Neuronal stem cell (in vitro differentiated cells): ENCODE data around the gene SSR1.

Experiments
- DNase-seq: peaks from one replicate; pipeline ENCODE4 v3.0.0-alpha.2; 2013; ENCODE audit warnings: low spot score
- H2AFZ ChIP-seq: one replicate; pipeline ENCODE4 v1.6.1; 2013; ENCODE audit warnings: mild to moderate bottlenecking, low read length, inconsistent platforms
- H2AK5ac ChIP-seq: 2 replicates; pipeline ENCODE4 v1.6.1; 2013; ENCODE audit warnings: low read depth, mild to moderate bottlenecking, inconsistent platforms, low read length, moderate library complexity, mixed read lengths
- H2BK120ac ChIP-seq: 2 replicates; pipeline ENCODE4 v1.6.1; 2013; ENCODE audit warnings: low read depth, mild to moderate bottlenecking, inconsistent platforms, low read length, moderate library complexity, mixed read lengths
- H2BK12ac ChIP-seq: one replicate; pipeline ENCODE4 v1.6.1; 2013; ENCODE audit warnings: low read length, inconsistent platforms
- H2BK15ac ChIP-seq: 2 replicates; pipeline ENCODE4 v1.6.1; 2013; ENCODE audit warnings: mild to moderate bottlenecking, low read length, inconsistent platforms, mixed read lengths
- H2BK5ac ChIP-seq: one replicate; pipeline ENCODE4 v1.6.1; 2013; ENCODE audit warnings: inconsistent platforms, mild to moderate bottlenecking, low read length, moderate library complexity
- H3K14ac ChIP-seq: one replicate; pipeline ENCODE4 v1.6.1; 2013; ENCODE audit warnings: low read length, inconsistent platforms
- H3K18ac ChIP-seq: 2 replicates; pipeline ENCODE4 v1.6.1; 2013; ENCODE audit warnings: low read length, inconsistent platforms
- H3K23ac ChIP-seq: 2 replicates; pipeline ENCODE4 v1.6.1; 2013; ENCODE audit warnings: low read depth, mild to moderate bottlenecking, mixed read lengths, low read length, inconsistent platforms; ENCODE audit not compliant: poor library complexity
- H3K27ac ChIP-seq: replicated peaks from 3 replicates; pipeline ENCODE4 v1.5.1; 2013; ENCODE audit warnings: low read length, inconsistent platforms
- H3K27me3 ChIP-seq, 3 experiments: 2 replicates each; pipeline ENCODE4 v1.6.1; 2013; ENCODE audit warnings: low read length in 3 of 3, mild to moderate bottlenecking in 2 of 3, inconsistent platforms in 1 of 3, low read depth in 1 of 3, mixed read lengths in 1 of 3, moderate library complexity in 1 of 3; ENCODE audit not compliant: control insufficient read depth in 3 of 3, insufficient read depth in 3 of 3
- H3K36me3 ChIP-seq, 2 donors: replicated peaks in 1 of 2; 2 replicates each; pipeline ENCODE4 v1.6.1; 2013; ENCODE audit warnings: low read length in 2 of 2; ENCODE audit not compliant: control insufficient read depth in 2 of 2, insufficient read depth in 2 of 2
- H3K4ac ChIP-seq: 2 replicates; pipeline ENCODE4 v1.6.1; 2013; ENCODE audit warnings: inconsistent platforms, mild to moderate bottlenecking, low read length, moderate library complexity
- H3K4me1 ChIP-seq, 2 donors: 1 replicate in 1 of 2; 2 replicates in 1 of 2; pipeline ENCODE4 v1.6.1; 2013; ENCODE audit warnings: low read length in 2 of 2, low read depth in 1 of 2; ENCODE audit not compliant: control insufficient read depth in 2 of 2, insufficient read depth in 1 of 2
- H3K4me2 ChIP-seq: one replicate; pipeline ENCODE4 v1.6.1; 2013; ENCODE audit warnings: mild to moderate bottlenecking, low read length, inconsistent platforms; ENCODE audit not compliant: insufficient read depth, poor library complexity, severe bottlenecking
- H3K4me3 ChIP-seq, 2 donors: 2 replicates each; pipeline ENCODE4 v1.5.1; 2013; ENCODE audit warnings: low read length in 2 of 2, mild to moderate bottlenecking in 2 of 2, inconsistent platforms in 1 of 2, moderate library complexity in 1 of 2
- H3K79me1 ChIP-seq: one replicate; pipeline ENCODE4 v1.6.1; 2013; ENCODE audit warnings: low read depth, mild to moderate bottlenecking, inconsistent platforms, low read length, moderate library complexity
- H3K9ac ChIP-seq: one replicate; pipeline ENCODE4 v1.6.1; 2013; ENCODE audit warnings: mild to moderate bottlenecking, low read depth, low read length, inconsistent platforms; ENCODE audit not compliant: poor library complexity
- H3K9me3 ChIP-seq, 2 donors: replicated peaks in 1 of 2; 2 replicates each; pipeline versions ENCODE3 to v1.6.1; 2013; ENCODE audit warnings: low read length in 2 of 2, mild to moderate bottlenecking in 2 of 2, inconsistent platforms in 1 of 2, low read depth in 1 of 2, mixed read lengths in 1 of 2, moderate library complexity in 1 of 2; ENCODE audit not compliant: control insufficient read depth in 2 of 2, insufficient read depth in 1 of 2
- H4K8ac ChIP-seq: one replicate; pipeline ENCODE4 v1.6.1; 2013; ENCODE audit warnings: low read depth, mild to moderate bottlenecking, inconsistent platforms, low read length, moderate library complexity
- H4K91ac ChIP-seq: one replicate; pipeline ENCODE4 v1.6.1; 2013; ENCODE audit warnings: low read length, low read depth, mild to moderate bottlenecking, inconsistent platforms; ENCODE audit not compliant: poor library complexity
- WGBS, 2 donors: extraction: QIAGEN DNeasy Blood & Tissue Kit; methylation state at CpG; one replicate each; pipeline ENCODE4 v1.1.7; 2013; ENCODE audit warnings: missing lambda C conversion rate in 2 of 2, mixed read lengths in 1 of 2; ENCODE audit not compliant: insufficient read length in 2 of 2, insufficient replicate concordance in 1 of 2; ENCODE audit errors: extremely low coverage in 2 of 2; 5-methylcytosine and 5-hydroxymethylcytosine counted together

Gene SSR1

DNA sequence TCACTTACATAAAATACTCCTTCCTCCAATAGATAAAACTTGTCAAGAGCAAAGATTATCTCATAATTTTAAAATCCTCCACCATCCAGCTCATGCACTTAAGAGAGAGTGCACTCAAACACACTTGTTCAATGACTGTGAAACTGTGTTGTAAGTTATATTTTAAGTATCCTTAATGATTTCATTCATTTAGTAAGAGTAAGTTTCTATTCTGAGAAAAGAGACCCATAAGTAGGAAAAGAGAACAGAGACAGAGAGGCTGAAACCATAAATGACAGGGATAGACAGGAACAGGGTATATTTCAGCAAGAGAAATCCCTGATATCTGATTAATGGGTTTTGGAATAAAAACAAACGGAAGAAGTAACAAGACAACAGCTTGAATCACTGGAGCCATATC is 8.2 kb downstream of the SSR1 start:
- Histone ChIP-seq H2AK5ac (no peak overlapping the region), H3K4ac (no peak overlapping the region), H3K23ac (no peak overlapping the region), H2BK15ac (no peak overlapping the region), H2BK120ac (no peak overlapping the region), H3K9me3 (no peaks in the 10 kb centered on the region), H3K18ac (no peak overlapping the region), H2BK12ac (no peak overlapping the region), H3K4me3 (no peak overlapping the region), H3K4me2 (no peak overlapping the region), H4K8ac (no peak overlapping the region), H3K14ac (no peak overlapping the region), H3K27ac (no peak overlapping the region), H3K27me3 (no peaks in the 10 kb centered on the region), H4K91ac (no peak overlapping the region), H3K36me3 (peaks cover 24 to 97% of the 10 kb centered on the region in 2 donors), H3K4me1 (no peaks in the 10 kb centered on the region), H3K9ac (no peak overlapping the region), H2AFZ (no peak overlapping the region), H2BK5ac (no peak overlapping the region), H3K79me1 (peaks cover 2% of the 10 kb centered on the region)
- no CpG with 5 or more reads among the region's 1 CpG for WGBS, 2 donors
- no peak for DNase-seq

DNA sequence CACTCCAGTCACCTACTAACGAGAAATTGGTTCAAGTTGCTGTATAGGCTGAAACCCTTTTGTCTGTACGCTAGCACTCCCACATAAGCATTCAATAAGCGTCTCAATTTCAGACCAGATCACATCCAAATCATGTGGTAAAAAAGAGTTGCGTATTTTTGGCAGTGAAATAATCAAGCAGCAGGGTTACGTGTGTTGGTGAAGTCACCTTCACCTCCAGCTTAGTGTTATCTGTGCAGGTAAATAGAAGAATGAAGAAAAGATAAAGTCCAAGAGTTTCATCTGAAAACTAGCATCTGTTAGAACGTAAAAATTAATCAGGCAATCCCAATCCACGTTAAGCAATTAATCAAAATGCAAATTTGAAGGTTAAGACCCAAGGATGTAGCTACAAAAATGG is 11.3 kb downstream of the SSR1 start:
- H3K9me3 ChIP-seq = no peaks in the 10 kb centered on the region
- H3K23ac ChIP-seq = no peak overlapping the region
- no peak overlapping the region for H4K8ac ChIP-seq
- peaks cover 20 to 97% of the 10 kb centered on the region in 2 donors for H3K36me3 ChIP-seq
- no peak overlapping the region for H2BK15ac ChIP-seq
- no peak overlapping the region for H3K9ac ChIP-seq
- H2BK120ac ChIP-seq = no peak overlapping the region
- no peak overlapping the region for H3K4ac ChIP-seq
- H3K79me1 ChIP-seq = peaks cover 2% of the 10 kb centered on the region
- H4K91ac ChIP-seq = no peak overlapping the region
- H2BK5ac ChIP-seq = no peak overlapping the region
- H3K4me3 ChIP-seq = no peak overlapping the region
- DNase-seq = no peak
- no peak overlapping the region for H2AK5ac ChIP-seq
- no peak overlapping the region for H2BK12ac ChIP-seq
- H3K18ac ChIP-seq = no peak overlapping the region
- no peaks in the 10 kb centered on the region for H3K27me3 ChIP-seq
- H3K4me2 ChIP-seq = no peak overlapping the region
- H2AFZ ChIP-seq = no peak overlapping the region
- WGBS, 2 donors = no CpG with 5 or more reads among the region's 7 CpGs
- no peak overlapping the region for H3K14ac ChIP-seq
- H3K4me1 ChIP-seq = no peaks in the 10 kb centered on the region
- no peak overlapping the region for H3K27ac ChIP-seq

DNA sequence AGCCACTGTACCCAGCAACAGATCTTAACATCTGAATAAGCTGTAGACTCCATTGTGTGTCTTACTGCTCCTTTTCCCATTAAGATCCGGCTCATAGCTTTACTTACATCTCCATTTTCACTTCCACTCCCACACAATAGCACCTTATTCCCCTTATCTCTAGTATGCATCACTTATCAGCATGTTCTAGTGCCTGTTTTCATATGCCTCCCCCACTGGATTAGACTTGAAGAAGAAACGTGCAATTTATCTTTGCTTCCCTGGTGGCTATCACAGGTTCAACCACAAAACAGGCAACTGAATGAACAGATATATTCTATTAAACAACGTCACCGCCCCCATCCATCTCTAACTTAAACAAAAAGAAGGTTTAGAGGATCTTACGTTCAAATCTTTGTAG is 12.1 kb downstream of the SSR1 start:
- no CpG with 5 or more reads among the region's 5 CpGs for WGBS, 2 donors
- peaks cover 22 to 99% of the 10 kb centered on the region in 2 donors for H3K36me3 ChIP-seq

DNA sequence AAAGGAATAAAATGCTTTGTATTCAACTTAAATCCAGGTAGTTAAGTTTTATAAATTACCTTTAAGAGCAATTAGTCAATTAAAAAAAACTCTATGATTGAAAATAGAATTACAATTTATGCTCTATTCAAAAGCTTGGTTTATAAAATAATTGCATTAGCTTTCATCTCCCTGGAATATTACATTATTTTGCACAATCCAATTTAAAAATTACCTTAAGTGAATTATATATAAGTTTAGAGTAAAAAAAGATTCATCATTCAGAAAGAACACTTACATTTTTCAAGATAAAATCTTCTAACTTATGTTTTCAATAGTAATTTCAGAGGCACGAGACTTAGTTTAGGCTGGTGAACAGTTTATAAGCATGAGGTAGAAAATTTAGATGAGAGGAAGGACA is 14.9 kb downstream of the SSR1 start:
- no peak overlapping the region for H3K4ac ChIP-seq
- no peak overlapping the region for H2AFZ ChIP-seq
- no peaks in the 10 kb centered on the region for H3K9me3 ChIP-seq
- DNase-seq = no peak
- H3K18ac ChIP-seq = no peak overlapping the region
- no peak overlapping the region for H3K4me2 ChIP-seq
- WGBS, 2 donors = no CpG with 5 or more reads among the region's 1 CpG
- no peak overlapping the region for H2BK12ac ChIP-seq
- H2BK120ac ChIP-seq = no peak overlapping the region
- no peak overlapping the region for H3K14ac ChIP-seq
- no peak overlapping the region for H3K9ac ChIP-seq
- H3K27me3 ChIP-seq = no peaks in the 10 kb centered on the region
- peaks cover 2% of the 10 kb centered on the region for H3K79me1 ChIP-seq
- H3K36me3 ChIP-seq = peaks cover 20 to 98% of the 10 kb centered on the region in 2 donors
- H3K27ac ChIP-seq = no peak overlapping the region
- H3K23ac ChIP-seq = no peak overlapping the region
- H2AK5ac ChIP-seq = no peak overlapping the region
- H3K4me1 ChIP-seq = no peaks in the 10 kb centered on the region
- H3K4me3 ChIP-seq = no peak overlapping the region
- no peak overlapping the region for H4K8ac ChIP-seq
- no peak overlapping the region for H2BK15ac ChIP-seq
- no peak overlapping the region for H2BK5ac ChIP-seq
- H4K91ac ChIP-seq = no peak overlapping the region

More for the DNA sequence above, 12.1 kb downstream of the SSR1 start:
- no peak overlapping the region for H3K18ac ChIP-seq
- H4K91ac ChIP-seq = no peak overlapping the region
- H3K4me3 ChIP-seq = no peak overlapping the region
- H3K79me1 ChIP-seq = peaks cover 2% of the 10 kb centered on the region
- H3K4ac ChIP-seq = no peak overlapping the region
- no peak overlapping the region for H2BK15ac ChIP-seq
- no peak overlapping the region for H4K8ac ChIP-seq
- H3K14ac ChIP-seq = no peak overlapping the region
- no peak overlapping the region for H2AFZ ChIP-seq
- no peak overlapping the region for H3K9ac ChIP-seq
- H3K27ac ChIP-seq = no peak overlapping the region
- H3K9me3 ChIP-seq = no peaks in the 10 kb centered on the region
- H2AK5ac ChIP-seq = no peak overlapping the region
- H2BK5ac ChIP-seq = no peak overlapping the region
- H2BK12ac ChIP-seq = no peak overlapping the region
- H3K4me2 ChIP-seq = no peak overlapping the region
- H3K27me3 ChIP-seq = no peaks in the 10 kb centered on the region
- no peaks in the 10 kb centered on the region for H3K4me1 ChIP-seq
- H2BK120ac ChIP-seq = no peak overlapping the region
- no peak for DNase-seq
- no peak overlapping the region for H3K23ac ChIP-seq
